Skeletal muscle cell (primary cell): Measurements from ENCODE around the gene ZKSCAN8.

Source experiments
- DNase-seq: peaks from one replicate; pipeline ENCODE4 v3.0.0-alpha.2; 2010; ENCODE audit warnings: low read depth
- H3K4me3 ChIP-seq: 2 replicates; pipeline ENCODE4 v1.5.1; 2011; ENCODE audit warnings: low read depth, mild to moderate bottlenecking, control low read depth, low read length, moderate library complexity

The ZKSCAN8 gene

GRCh38 chr6:28136585-28137504 is 4.8 kb upstream of the ZKSCAN8 start:
- peak overlapping the region; percentile 70 for H3K4me3 ChIP-seq

GRCh38 chr6:28137505-28137981 is 4.1 kb upstream of the ZKSCAN8 start:
- H3K4me3 ChIP-seq, result peak overlapping the region; percentile 70
- DNase-seq, result no peak

More at GRCh38 chr6:28136585-28137504, 4.8 kb upstream of the ZKSCAN8 start:
- peak; percentile 86 for DNase-seq

- H3K4me3 ChIP-seq, result no peak overlapping the region
- DNase-seq, result no peak
These were observed 1.7 kb upstream of the ZKSCAN8 start for GRCh38 chr6:28139860-28140543.

GRCh38 chr6:28140616-28141015 is 1.1 kb upstream of the ZKSCAN8 start:
- H3K4me3 ChIP-seq, result no peak overlapping the region

GRCh38 chr6:28142446-28142845 is 763 bp downstream of the ZKSCAN8 start:
- no peak for DNase-seq
- H3K4me3 ChIP-seq, result peak overlapping the region; percentile 79

More at GRCh38 chr6:28140616-28141015, 1.1 kb upstream of the ZKSCAN8 start:
- DNase-seq, result no peak

- no peak overlapping the region for H3K4me3 ChIP-seq
- DNase-seq, result no peak
These were observed 3.5 kb downstream of the ZKSCAN8 start for GRCh38 chr6:28145231-28145630.

GRCh38 chr6:28152531-28152930 is 10.8 kb downstream of the ZKSCAN8 start:
- H3K4me3 ChIP-seq, result no peak overlapping the region
- DNase-seq, result no peak

GRCh38 chr6:28153546-28153945 is 11.9 kb downstream of the ZKSCAN8 start:
- H3K4me3 ChIP-seq, result no peak overlapping the region
- DNase-seq, result no peak

GRCh38 chr6:28154357-28154756 is 12.7 kb downstream of the ZKSCAN8 start:
- no peak overlapping the region for H3K4me3 ChIP-seq
- no peak for DNase-seq

GRCh38 chr6:28158318-28158717 is 16.6 kb downstream of the ZKSCAN8 start:
- no peak for DNase-seq
- H3K4me3 ChIP-seq, result no peak overlapping the region

- H3K4me3 ChIP-seq, result no peak overlapping the region
- no peak for DNase-seq
These were observed 17.4 kb downstream of the ZKSCAN8 start for GRCh38 chr6:28159029-28159607.

GRCh38 chr6:28160233-28160632 is 18.6 kb downstream of the ZKSCAN8 start:
- no peak for DNase-seq
- no peak overlapping the region for H3K4me3 ChIP-seq

GRCh38 chr6:28161410-28162079 is 19.9 kb downstream of the ZKSCAN8 start:
- H3K4me3 ChIP-seq, result peak overlapping the region; percentile 49
- DNase-seq, result no peak

GRCh38 chr6:28165563-28165962 is 23.9 kb downstream of the ZKSCAN8 start:
- DNase-seq, result no peak
- no peak overlapping the region for H3K4me3 ChIP-seq

- no peak overlapping the region for H3K4me3 ChIP-seq
- DNase-seq, result peak; percentile 10
These were observed 25.4 kb downstream of the ZKSCAN8 start for GRCh38 chr6:28167068-28167467.

- no peak overlapping the region for H3K4me3 ChIP-seq
- no peak for DNase-seq
These were observed 26.2 kb downstream of the ZKSCAN8 start for GRCh38 chr6:28167926-28168325.

GRCh38 chr6:28171271-28171670 is 29.6 kb downstream of the ZKSCAN8 start:
- no peak for DNase-seq
- H3K4me3 ChIP-seq, result no peak overlapping the region

GRCh38 chr6:28172006-28172405 is 30.3 kb downstream of the ZKSCAN8 start:
- H3K4me3 ChIP-seq, result no peak overlapping the region
- no peak for DNase-seq

GRCh38 chr6:28176373-28176772 is 34.7 kb downstream of the ZKSCAN8 start:
- no peak overlapping the region for H3K4me3 ChIP-seq

GRCh38 chr6:28182255-28182654 is 40.6 kb downstream of the ZKSCAN8 start:
- H3K4me3 ChIP-seq, result no peak overlapping the region
- no peak for DNase-seq

More at GRCh38 chr6:28176373-28176772, 34.7 kb downstream of the ZKSCAN8 start:
- DNase-seq, result no peak
